ENCODE measurements around the gene OR1F1.

GRCh38 chr16:3166505-3166886 lies 21.5 kb upstream of the OR1F1 start:
- TF ChIP-seq POLR2A (IDR thresholded peaks at IDR 0.05) (no peak), CTCF (IDR thresholded peaks at IDR 0.05) (no peak)
